ENCODE results near the gene LGALS7. TPM values are rescaled to one million over a fixed set of nuclear protein-coding genes. Genes with fewer than 3 reads are reported as not detected.

Gene LGALS7
- total RNA-seq, 1 experiment from 2014 or later = not detected

GRCh38 chr19:38733493-38734175, 39.7 kb downstream of the LGALS7 start:
- in situ Hi-C loops (cut with HindIII; ENCODE audit: low pct_unique_long_range_greater_than_20kb, low sequenced_read_pairs) = no loop called here
- BruUV-seq (replicated peaks) = no TSS peak
- H3K4me1 ChIP-seq (ENCODE audit: control insufficient read depth, insufficient read depth, low read length) = peaks cover 66% of the 10 kb centered on the region
- TF ChIP-seq POLR2AphosphoS5 (IDR thresholded peaks at IDR 0.05; ENCODE audit: low read depth, low read length) (peak; percentile 21), REST (IDR thresholded peaks at IDR 0.05; ENCODE audit: insufficient read depth in 1 of 2, low read depth in 2 of 2, low read length in 1 of 2) (no peak)
- intact Hi-C loops (cut with micrococcal nuclease; ENCODE audit: unreplicated experiment) = loop anchor here (5.0 kb wide), 2 partner anchors 99 to 199 kb away; partner anchors contain the start of genes ECH1, MRPS12 and SARS2
- H3K27me3 ChIP-seq (ENCODE audit: control insufficient read depth, insufficient read depth, low read length) = no peaks in the 10 kb centered on the region
- peak overlapping the region; percentile 37 to 54; a peak in 1 of 4 replicates for H3K4me3 ChIP-seq (ENCODE audit: low read depth in 2 of 2, low read length in 2 of 2)
- ChIA-PET POLR2A (interaction anchor here (0.6 to 1.5 kb wide), 7 partner anchors 11 to 702 kb away, joined by 3 to 5 read pairs (median 3); no protein-coding TSS in a partner anchor), CTCF (interaction anchor here (0.6 to 2.2 kb wide), 8 partner anchors 10 to 197 kb away, joined by 3 to 10 read pairs (median 6); partner anchors contain the start of genes MRPS12 and SARS2)
- peak overlapping the region; percentile 93 for H3K27ac ChIP-seq (ENCODE audit: low read length)
- no peaks in the 10 kb centered on the region for H3K9me3 ChIP-seq (ENCODE audit: control insufficient read depth, insufficient read depth, low read depth, low read length)
- DNase-seq (ENCODE audit: low read depth, low spot score) (no peak), ATAC-seq (peak; percentile 7)
- H3K36me3 ChIP-seq (ENCODE audit: control insufficient read depth, insufficient read depth, low read length) = peaks cover 24% of the 10 kb centered on the region

GRCh38 chr19:38733241-38733492, 40.1 kb downstream of the LGALS7 start:
- Histone ChIP-seq H3K36me3 (ENCODE audit: control insufficient read depth, insufficient read depth, low read length) (peaks cover 29% of the 10 kb centered on the region), H3K4me1 (ENCODE audit: control insufficient read depth, insufficient read depth, low read length) (peaks cover 70% of the 10 kb centered on the region), H3K27me3 (ENCODE audit: control insufficient read depth, insufficient read depth, low read length) (no peaks in the 10 kb centered on the region), H3K9me3 (ENCODE audit: control insufficient read depth, insufficient read depth, low read depth, low read length) (no peaks in the 10 kb centered on the region), H3K4me3 (ENCODE audit: low read depth in 2 of 2, low read length in 2 of 2) (no peak overlapping the region), H3K27ac (ENCODE audit: low read length) (peak overlapping the region; percentile 93)
- ATAC-seq = no peak
- CTCF ChIA-PET = interaction anchor here (0.6 to 2.2 kb wide), 6 partner anchors 15 to 194 kb away, joined by 3 to 10 read pairs (median 6); no protein-coding TSS in a partner anchor
- in situ Hi-C loops (cut with HindIII; ENCODE audit: low pct_unique_long_range_greater_than_20kb, low sequenced_read_pairs) = no loop called here
- no TSS peak for BruUV-seq (replicated peaks)
- POLR2A ChIA-PET = interaction anchor here (0.5 to 0.9 kb wide), 7 partner anchors 10 to 702 kb away, joined by 3 to 9 read pairs (median 5); no protein-coding TSS in a partner anchor
- TF ChIP-seq POLR2AphosphoS5 (IDR thresholded peaks at IDR 0.05; ENCODE audit: low read depth, low read length) (no peak), SIN3A (IDR thresholded peaks at IDR 0.05; ENCODE audit: borderline replicate concordance, insufficient read depth, low read depth, low read length) (no peak), CTCF (IDR thresholded peaks at IDR 0.05) (no peak), REST (IDR thresholded peaks at IDR 0.05; ENCODE audit: insufficient read depth in 1 of 2, low read depth in 2 of 2, low read length in 1 of 2) (no peak)
- DNase-seq (ENCODE audit: low read depth, low spot score) = no peak
- intact Hi-C loops (cut with micrococcal nuclease; ENCODE audit: unreplicated experiment) = loop anchor here (5.0 kb wide), 2 partner anchors 99 to 199 kb away; partner anchors contain the start of genes ECH1, MRPS12 and SARS2
